B cell (primary cell): ENCODE measurements around the gene TNIK.

ENCODE experiments used
- CTCF ChIP-seq: fragments of 200-600 bp; IDR thresholded peaks from one replicate; pipeline ENCODE4 v1.8.0; 2022; ENCODE audit warnings: antibody characterized with exemption, mild to moderate bottlenecking
- EZH2 ChIP-seq: IDR thresholded peaks from 2 replicates; pipeline ENCODE4 v1.6.1; 2012; ENCODE audit warnings: borderline replicate concordance, low read depth, mild to moderate bottlenecking, moderate library complexity, low read length; ENCODE audit not compliant: insufficient read depth, poor library complexity, severe bottlenecking

- TF ChIP-seq CTCF, result no peak
- no peak for TF ChIP-seq EZH2
These were observed 302.2 kb downstream of the TNIK start for GRCh38 chr3:171157980-171158379.
